Panc1 (cell line): ENCODE results near the gene GSG1L. TPM values are rescaled to one million over a fixed set of nuclear protein-coding genes. Genes with fewer than 3 reads are reported as not detected.

Experiments
- ATAC-seq: fragments of 200-7000 bp; cut with Tn5 transposase; 2 replicates; pipeline ENCODE4 v1.9.1; 2020; ENCODE audit warnings: mild to moderate bottlenecking, moderate library complexity
- BruUV-seq: library from RNA; stranded (reverse); fragments of 400-500 nt; replicated peaks from 2 replicates; lab custom pipeline; 2021; lab: Mats Ljungman, UMichigan
- CTCF ChIA-PET: fragments of 300-600 bp; sonication (Branson Sonifier 250); formaldehyde crosslinking; loops from one replicate; lab custom pipeline; 2022; ENCODE audit warnings: antibody characterized with exemption; lab: Charles Lee
- POLR2A ChIA-PET: fragments of 300-600 bp; sonication (Branson Sonifier 250); formaldehyde crosslinking; loops from one replicate; lab custom pipeline; 2022; ENCODE audit warnings: antibody characterized with exemption; lab: Charles Lee
- DNase-seq: peaks from one replicate; pipeline ENCODE4 v3.0.0-alpha.2; 2010; ENCODE audit warnings: low read depth, low spot score
- H3K27ac ChIP-seq: 2 replicates; pipeline ENCODE4 v1.5.1; 2011; ENCODE audit warnings: mild to moderate bottlenecking, low read length, inconsistent platforms
- H3K27me3 ChIP-seq: fragments of 200-500 bp; sonication (Bioruptor generic); 2 replicates; pipeline ENCODE4 v1.6.0; 2014; ENCODE audit warnings: low read length, inconsistent platforms; ENCODE audit not compliant: control insufficient read depth, insufficient read depth
- H3K36me3 ChIP-seq: fragments of 200-500 bp; sonication (Bioruptor generic); 2 replicates; pipeline ENCODE4 v1.5.1; 2014; ENCODE audit warnings: inconsistent platforms, mild to moderate bottlenecking, low read length, moderate library complexity; ENCODE audit not compliant: control insufficient read depth, insufficient read depth
- H3K4me1 ChIP-seq: 2 replicates; pipeline ENCODE4 v1.5.1; 2011; ENCODE audit warnings: inconsistent platforms, mild to moderate bottlenecking, low read length, moderate library complexity; ENCODE audit not compliant: control insufficient read depth, insufficient read depth
- H3K4me3 ChIP-seq, 2 experiments: 2 replicates each; pipeline ENCODE4 v1.5.1; 2011 to 2012; ENCODE audit warnings: low read depth in 2 of 2, low read length in 2 of 2, mild to moderate bottlenecking in 2 of 2, inconsistent platforms in 1 of 2, moderate library complexity in 1 of 2
- H3K9me3 ChIP-seq: fragments of 200-500 bp; sonication (Bioruptor generic); 2 replicates; pipeline ENCODE4 v1.5.1; 2014; ENCODE audit warnings: low read depth, mild to moderate bottlenecking, inconsistent platforms, low read length, moderate library complexity; ENCODE audit not compliant: control insufficient read depth, insufficient read depth
- POLR2AphosphoS5 ChIP-seq: IDR thresholded peaks from 2 replicates; pipeline ENCODE4 v1.6.1; 2012; ENCODE audit warnings: mild to moderate bottlenecking, low read depth, low read length, moderate library complexity
- REST ChIP-seq, 2 experiments: IDR thresholded peaks; 2 replicates each; pipeline ENCODE4 v1.6.1; 2011 to 2012; ENCODE audit warnings: low read depth in 2 of 2, control low read depth in 1 of 2, low read length in 1 of 2, mild to moderate bottlenecking in 1 of 2, moderate library complexity in 1 of 2; ENCODE audit not compliant: insufficient read depth in 1 of 2
- SIN3A ChIP-seq: IDR thresholded peaks from 2 replicates; pipeline ENCODE4 v1.6.1; 2012; ENCODE audit warnings: low read depth, mild to moderate bottlenecking, low read length, moderate library complexity, borderline replicate concordance; ENCODE audit not compliant: insufficient read depth
- TCF7L2 ChIP-seq: IDR thresholded peaks from 2 replicates; pipeline ENCODE4 v1.6.1; 2011; ENCODE audit warnings: mild to moderate bottlenecking, low read depth, low read length, inconsistent platforms
- in situ Hi-C: cut with HindIII; loops from 2 replicates; pipeline ENCODE4 v1.10.0; 2016; ENCODE audit warnings: low sequenced_read_pairs, low pct_unique_long_range_greater_than_20kb
- intact Hi-C: fragments of 100-400 bp; cut with micrococcal nuclease; formaldehyde crosslinking; loops from one replicate; pipeline ENCODE4 v1.10.0; 2022; ENCODE audit not compliant: unreplicated experiment
- total RNA-seq: library from RNA; stranded (reverse); gene quantifications from one replicate; pipeline ENCODE4 v1.2.1, GENCODE V29; 2021; ENCODE audit not compliant: unreplicated experiment
- TF ChIP-seq, protein P1 (sequence below): fragments of 450-650 bp; IDR thresholded peaks from 2 replicates; pipeline ENCODE4 v1.5.1; 2017; ENCODE audit warnings: mild to moderate bottlenecking

Gene GSG1L
- total RNA-seq, 1 experiment from 2014 or later, result 0.08 TPM

DNA sequence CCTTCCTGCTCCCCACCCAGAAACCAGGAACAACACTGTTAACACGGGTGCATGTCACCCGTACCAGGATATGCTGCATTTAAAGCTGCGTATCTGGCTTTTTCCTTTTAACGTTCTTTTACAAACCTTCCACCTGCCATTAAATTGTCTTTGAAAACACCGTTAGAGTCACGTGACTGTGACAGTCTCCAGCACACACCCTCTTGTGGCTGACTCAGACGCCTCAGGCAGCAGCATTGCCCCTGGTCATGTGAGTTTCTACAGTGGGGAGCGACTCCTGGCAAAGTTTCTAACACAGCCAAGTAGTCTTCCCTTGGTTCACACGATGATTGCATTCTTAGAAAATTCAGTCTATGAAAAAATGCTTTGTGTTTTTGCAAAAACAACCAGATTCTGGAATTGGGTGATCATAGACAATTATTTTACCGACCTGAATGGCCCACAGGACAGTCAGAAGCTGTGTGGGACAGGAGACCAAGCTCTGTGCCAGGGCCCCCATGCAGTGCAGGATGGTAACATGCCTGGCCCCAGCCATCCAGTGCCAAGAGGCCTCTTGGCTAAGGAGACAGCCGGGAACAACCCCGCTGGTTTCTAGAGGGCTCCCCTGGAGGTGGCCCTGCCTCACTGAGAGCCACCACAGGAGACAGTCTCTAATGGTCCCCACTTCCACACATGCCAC, 314.5 kb downstream of the GSG1L start:
- no peak overlapping the region for H3K27ac ChIP-seq
- CTCF ChIA-PET, result no interaction called here
- ATAC-seq (peak; percentile 62), DNase-seq (no peak)
- in situ Hi-C loops (no loop called here), intact Hi-C loops (no loop called here)
- H3K4me1 ChIP-seq, result no peaks in the 10 kb centered on the region
- TF ChIP-seq POLR2AphosphoS5 (no peak), TCF7L2 (no peak), REST (IDR thresholded peaks at IDR 0.05; ENCODE audit: insufficient read depth in 1 of 2, low read depth in 2 of 2, low read length in 1 of 2) (no peak)
- no peaks in the 10 kb centered on the region for H3K27me3 ChIP-seq
- no peaks in the 10 kb centered on the region for H3K36me3 ChIP-seq
- BruUV-seq, result no TSS peak
- POLR2A ChIA-PET, result no interaction called here
- no peaks in the 10 kb centered on the region for H3K9me3 ChIP-seq
- H3K4me3 ChIP-seq, result no peak overlapping the region

DNA sequence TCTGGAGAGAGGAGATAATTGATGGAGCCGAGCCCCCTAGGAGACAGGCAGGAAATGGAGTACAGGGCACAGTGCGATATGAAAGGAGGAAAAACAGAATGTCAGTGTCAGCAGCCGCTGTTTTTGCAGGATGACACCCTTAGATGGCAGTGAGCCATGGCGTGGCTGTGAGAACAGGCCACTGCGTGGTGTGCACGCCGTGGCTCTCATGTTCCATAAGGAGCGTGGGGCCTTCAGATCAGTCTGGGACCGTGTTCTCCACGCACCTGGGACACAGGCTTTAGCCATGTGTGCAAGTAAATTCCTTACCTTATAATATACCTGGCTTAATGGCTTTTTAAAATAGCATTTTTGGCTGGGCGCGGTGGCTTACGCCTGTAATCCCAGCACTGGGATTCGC, 315.6 kb downstream of the GSG1L start:
- Histone ChIP-seq H3K36me3 (no peaks in the 10 kb centered on the region), H3K27me3 (no peaks in the 10 kb centered on the region), H3K9me3 (no peaks in the 10 kb centered on the region), H3K27ac (no peak overlapping the region), H3K4me3 (no peak overlapping the region), H3K4me1 (no peaks in the 10 kb centered on the region)
- ChIA-PET CTCF (no interaction called here), POLR2A (no interaction called here)
- BruUV-seq, result no TSS peak
- no peak for TF ChIP-seq TCF7L2
- TF ChIP-seq POLR2AphosphoS5, result no peak
- TF ChIP-seq, protein P1, sequence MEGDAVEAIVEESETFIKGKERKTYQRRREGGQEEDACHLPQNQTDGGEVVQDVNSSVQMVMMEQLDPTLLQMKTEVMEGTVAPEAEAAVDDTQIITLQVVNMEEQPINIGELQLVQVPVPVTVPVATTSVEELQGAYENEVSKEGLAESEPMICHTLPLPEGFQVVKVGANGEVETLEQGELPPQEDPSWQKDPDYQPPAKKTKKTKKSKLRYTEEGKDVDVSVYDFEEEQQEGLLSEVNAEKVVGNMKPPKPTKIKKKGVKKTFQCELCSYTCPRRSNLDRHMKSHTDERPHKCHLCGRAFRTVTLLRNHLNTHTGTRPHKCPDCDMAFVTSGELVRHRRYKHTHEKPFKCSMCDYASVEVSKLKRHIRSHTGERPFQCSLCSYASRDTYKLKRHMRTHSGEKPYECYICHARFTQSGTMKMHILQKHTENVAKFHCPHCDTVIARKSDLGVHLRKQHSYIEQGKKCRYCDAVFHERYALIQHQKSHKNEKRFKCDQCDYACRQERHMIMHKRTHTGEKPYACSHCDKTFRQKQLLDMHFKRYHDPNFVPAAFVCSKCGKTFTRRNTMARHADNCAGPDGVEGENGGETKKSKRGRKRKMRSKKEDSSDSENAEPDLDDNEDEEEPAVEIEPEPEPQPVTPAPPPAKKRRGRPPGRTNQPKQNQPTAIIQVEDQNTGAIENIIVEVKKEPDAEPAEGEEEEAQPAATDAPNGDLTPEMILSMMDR, result no peak
- TF ChIP-seq SIN3A, result no peak
- no peak for TF ChIP-seq REST (IDR thresholded peaks at IDR 0.05; ENCODE audit: insufficient read depth in 1 of 2, low read depth in 2 of 2, low read length in 1 of 2)
- no peak for DNase-seq
- ATAC-seq, result no peak
- intact Hi-C loops, result no loop called here
- in situ Hi-C loops, result no loop called here
